ENCODE results near the gene TRMT2A.

TRMT2A gene

GRCh38 chr22:20065896-20066616, 51.0 kb downstream of the TRMT2A start:
- POLR2A ChIA-PET: interaction anchor here (1.3 kb wide), 1 partner anchor 46 kb away, joined by 4 read pairs; no protein-coding TSS in a partner anchor

GRCh38 chr22:20064545-20065262, 52.3 kb downstream of the TRMT2A start:
- TF ChIP-seq ZNF146 (tag by site-specific recombination; IDR thresholded peaks at IDR 0.05): no peak
- no peak for TF ChIP-seq ZNF843 (tag by site-specific recombination; IDR thresholded peaks at IDR 0.05)
- ChIA-PET CTCF (no interaction called here), POLR2A (no interaction called here)

More at GRCh38 chr22:20065896-20066616, 51.0 kb downstream of the TRMT2A start:
- Histone ChIP-seq H3K4me3 (ENCODE audit: low read depth, low read length) (no peak overlapping the region), H3K27ac (ENCODE audit: extremely low read depth, low read depth, low read length) (no peak overlapping the region), H3K4me1 (ENCODE audit: control insufficient read depth, insufficient read depth, low read length) (no peaks in the 10 kb centered on the region), H3K9me3 (ENCODE audit: control insufficient read depth, insufficient read depth, low read depth, low read length) (no peaks in the 10 kb centered on the region), H3K36me3 (ENCODE audit: control insufficient read depth in 2 of 2, insufficient read depth in 1 of 2, low read length in 2 of 2) (peaks cover 0 to 28% of the 10 kb centered on the region in 2 experiments; a peak in 1 of 3 replicates)
- CTCF ChIA-PET: no interaction called here
- TF ChIP-seq ZBTB8A (tag by site-specific recombination; IDR thresholded peaks at IDR 0.05) (no peak), PRDM10 (tag by site-specific recombination; IDR thresholded peaks at IDR 0.05) (peak; percentile 63)

GRCh38 chr22:20064140-20064480, 52.9 kb downstream of the TRMT2A start:
- ChIA-PET CTCF (no interaction called here), POLR2A (no interaction called here)
- Histone ChIP-seq H3K4me3 (ENCODE audit: low read depth, low read length) (no peak overlapping the region), H3K4me1 (ENCODE audit: control insufficient read depth, insufficient read depth, low read length) (no peaks in the 10 kb centered on the region), H3K36me3 (ENCODE audit: control insufficient read depth in 2 of 2, insufficient read depth in 1 of 2, low read length in 2 of 2) (peaks cover 0 to 33% of the 10 kb centered on the region in 2 experiments; a peak in 1 of 3 replicates), H3K27ac (ENCODE audit: extremely low read depth, low read depth, low read length) (no peak overlapping the region), H3K9me3 (ENCODE audit: control insufficient read depth, insufficient read depth, low read depth, low read length) (no peaks in the 10 kb centered on the region)
- TF ChIP-seq ZNF449 (tag by site-specific recombination; IDR thresholded peaks at IDR 0.05): no peak
- no peak for TF ChIP-seq ZNF785 (tag by site-specific recombination; IDR thresholded peaks at IDR 0.05)
- no peak for TF ChIP-seq EGR2 (tag by site-specific recombination; IDR thresholded peaks at IDR 0.05; ENCODE audit: low read depth)
- TF ChIP-seq ZNF701 (tag by site-specific recombination; IDR thresholded peaks at IDR 0.05): no peak
- no peak for TF ChIP-seq ZNF184 (tag by site-specific recombination; IDR thresholded peaks at IDR 0.05)
- no peak for TF ChIP-seq ZNF610 (tag by site-specific recombination; IDR thresholded peaks at IDR 0.05; ENCODE audit: borderline replicate concordance)
- TF ChIP-seq ZFHX2 (tag by site-specific recombination; conservative IDR thresholded peaks at IDR 0.05): no peak
- no peak for TF ChIP-seq ZBTB7A (tag by site-specific recombination; IDR thresholded peaks at IDR 0.05; ENCODE audit: low read depth)
- no peak for TF ChIP-seq ZBTB8A (tag by site-specific recombination; IDR thresholded peaks at IDR 0.05)
- no peak for TF ChIP-seq ZNF792 (tag by site-specific recombination; IDR thresholded peaks at IDR 0.05)
- TF ChIP-seq OSR2 (tag by site-specific recombination; IDR thresholded peaks at IDR 0.05): no peak
- TF ChIP-seq ZNF37A (tag by site-specific recombination; IDR thresholded peaks at IDR 0.05): no peak

More at GRCh38 chr22:20064545-20065262, 52.3 kb downstream of the TRMT2A start:
- Histone ChIP-seq H3K36me3 (ENCODE audit: control insufficient read depth in 2 of 2, insufficient read depth in 1 of 2, low read length in 2 of 2) (peaks cover 0 to 29% of the 10 kb centered on the region in 2 experiments; a peak in 1 of 3 replicates), H3K9me3 (ENCODE audit: control insufficient read depth, insufficient read depth, low read depth, low read length) (no peaks in the 10 kb centered on the region), H3K4me3 (ENCODE audit: low read depth, low read length) (no peak overlapping the region), H3K4me1 (ENCODE audit: control insufficient read depth, insufficient read depth, low read length) (no peaks in the 10 kb centered on the region), H3K27ac (ENCODE audit: extremely low read depth, low read depth, low read length) (no peak overlapping the region)

Measured in HEK293 (cell line).